HUES6 (cell line): ENCODE data around the gene TMEM201.

Experiments used
- H3K27ac ChIP-seq: 2 replicates; pipeline ENCODE4 v1.7.0; 2013; ENCODE audit warnings: low read depth, mild to moderate bottlenecking, low read length, inconsistent platforms
- H3K27me3 ChIP-seq: 2 replicates; pipeline ENCODE4 v1.6.1; 2013; ENCODE audit warnings: low read length; ENCODE audit not compliant: control insufficient read depth, insufficient read depth
- H3K36me3 ChIP-seq: 2 replicates; pipeline ENCODE4 v1.6.1; 2013; ENCODE audit warnings: low read length; ENCODE audit not compliant: control insufficient read depth, insufficient read depth
- H3K4me1 ChIP-seq: 2 replicates; pipeline ENCODE4 v1.6.1; 2013; ENCODE audit warnings: low read length; ENCODE audit not compliant: control insufficient read depth, insufficient read depth
- H3K4me3 ChIP-seq: 2 replicates; pipeline ENCODE4 v1.5.1; 2013; ENCODE audit warnings: low read depth, low read length
- H3K9ac ChIP-seq: one replicate; pipeline ENCODE4 v1.6.1; 2013; ENCODE audit warnings: mild to moderate bottlenecking, low read length
- H3K9me3 ChIP-seq: 2 replicates; pipeline ENCODE4 v1.6.1; 2013; ENCODE audit warnings: low read depth, low read length; ENCODE audit not compliant: control insufficient read depth, insufficient read depth

TMEM201 gene

GRCh38 chr1:9593492-9594465, 5.1 kb downstream of the TMEM201 start:
- Histone ChIP-seq H3K4me3 (no peak overlapping the region), H3K36me3 (peaks cover 23% of the 10 kb centered on the region), H3K4me1 (peaks cover 48% of the 10 kb centered on the region), H3K9ac (no peak overlapping the region), H3K27ac (no peak overlapping the region), H3K9me3 (no peaks in the 10 kb centered on the region), H3K27me3 (no peaks in the 10 kb centered on the region)

DNA sequence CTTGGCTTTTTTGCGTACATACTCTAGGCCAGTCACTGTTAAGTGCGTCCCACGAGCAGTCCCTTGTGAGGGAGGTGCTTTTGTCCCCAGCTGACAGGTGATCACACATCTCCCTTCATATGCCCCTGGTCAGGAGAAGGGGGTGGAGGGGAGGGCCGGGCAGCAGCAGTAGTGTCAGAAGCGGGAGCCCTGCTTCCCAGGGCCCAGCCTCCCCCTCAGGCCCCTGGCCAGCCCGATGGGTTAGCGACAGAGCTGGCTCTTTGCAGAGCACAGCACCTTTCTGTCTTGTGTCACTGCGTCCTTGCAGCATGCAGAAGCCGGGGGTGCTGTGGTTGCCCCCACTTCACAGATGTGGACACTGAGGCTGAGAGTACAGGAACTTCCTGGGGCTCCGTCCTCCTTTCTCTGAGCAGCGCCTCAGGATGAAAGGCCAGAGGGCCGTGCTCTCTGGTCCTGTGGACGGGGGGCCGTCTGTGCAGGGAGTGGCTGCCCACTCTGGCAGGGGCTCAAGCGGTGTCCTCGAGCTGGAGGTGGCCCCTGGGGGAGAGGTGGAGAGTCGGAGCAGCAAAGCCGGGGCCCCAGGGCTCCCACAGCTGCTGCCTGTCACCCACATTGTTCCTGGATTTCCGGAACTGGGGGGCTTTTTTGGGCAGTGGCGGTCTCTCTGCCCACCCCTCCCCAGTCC, 5.9 kb downstream of the TMEM201 start:
- H3K9ac ChIP-seq: no peak overlapping the region
- H3K36me3 ChIP-seq: peaks cover 23% of the 10 kb centered on the region
- no peak overlapping the region; the same call in 1 of the 2 replicates for H3K27ac ChIP-seq
- no peak overlapping the region for H3K4me3 ChIP-seq
- peaks cover 47% of the 10 kb centered on the region for H3K4me1 ChIP-seq
- no peaks in the 10 kb centered on the region for H3K27me3 ChIP-seq
- H3K9me3 ChIP-seq: no peaks in the 10 kb centered on the region

- Histone ChIP-seq H3K4me1 (peaks cover 40% of the 10 kb centered on the region), H3K9me3 (no peaks in the 10 kb centered on the region), H3K27ac (no peak overlapping the region; the same call in 1 of the 2 replicates), H3K36me3 (peaks cover 30% of the 10 kb centered on the region), H3K27me3 (no peaks in the 10 kb centered on the region), H3K9ac (no peak overlapping the region), H3K4me3 (no peak overlapping the region)
These were observed 6.7 kb downstream of the TMEM201 start for GRCh38 chr1:9595156-9595967.

GRCh38 chr1:9595968-9596340, 7.2 kb downstream of the TMEM201 start:
- Histone ChIP-seq H3K27me3 (no peaks in the 10 kb centered on the region), H3K27ac (no peak overlapping the region), H3K9ac (no peak overlapping the region), H3K4me1 (peaks cover 34% of the 10 kb centered on the region), H3K4me3 (no peak overlapping the region), H3K36me3 (peaks cover 34% of the 10 kb centered on the region), H3K9me3 (no peaks in the 10 kb centered on the region)

DNA sequence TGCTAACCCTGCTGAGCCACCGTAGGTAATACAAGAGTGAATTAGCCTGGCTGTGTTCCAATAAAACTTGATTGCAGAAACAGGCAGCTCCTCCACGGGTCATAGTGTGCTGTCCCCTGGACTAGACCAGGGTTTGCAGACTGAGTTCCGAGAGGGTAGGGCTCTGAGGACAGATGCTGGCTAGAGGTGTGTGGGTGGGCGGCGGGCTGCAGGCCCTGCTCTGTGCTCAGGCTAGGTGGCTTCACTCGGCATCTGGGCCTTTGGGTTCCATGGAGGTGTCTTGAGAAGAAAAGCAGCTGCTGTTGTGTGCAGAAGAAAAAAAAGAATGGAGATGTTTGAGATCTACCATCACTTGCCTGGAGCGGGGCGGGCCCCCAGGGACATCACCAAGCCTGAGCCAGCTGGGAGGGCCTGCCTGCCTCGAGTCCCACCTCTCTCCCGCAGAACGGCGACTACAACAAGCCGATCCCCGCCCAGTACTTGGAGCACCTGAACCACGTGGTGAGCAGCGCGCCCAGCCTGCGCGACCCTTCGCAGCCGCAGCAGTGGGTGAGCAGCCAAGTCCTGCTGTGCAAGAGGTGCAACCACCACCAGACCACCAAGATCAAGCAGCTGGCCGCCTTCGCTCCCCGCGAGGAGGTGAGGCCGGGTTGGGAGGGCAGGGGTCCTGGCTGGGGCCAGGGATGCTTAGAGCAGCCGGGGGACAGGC, 7.9 kb downstream of the TMEM201 start:
- peaks cover 28% of the 10 kb centered on the region for H3K4me1 ChIP-seq

DNA sequence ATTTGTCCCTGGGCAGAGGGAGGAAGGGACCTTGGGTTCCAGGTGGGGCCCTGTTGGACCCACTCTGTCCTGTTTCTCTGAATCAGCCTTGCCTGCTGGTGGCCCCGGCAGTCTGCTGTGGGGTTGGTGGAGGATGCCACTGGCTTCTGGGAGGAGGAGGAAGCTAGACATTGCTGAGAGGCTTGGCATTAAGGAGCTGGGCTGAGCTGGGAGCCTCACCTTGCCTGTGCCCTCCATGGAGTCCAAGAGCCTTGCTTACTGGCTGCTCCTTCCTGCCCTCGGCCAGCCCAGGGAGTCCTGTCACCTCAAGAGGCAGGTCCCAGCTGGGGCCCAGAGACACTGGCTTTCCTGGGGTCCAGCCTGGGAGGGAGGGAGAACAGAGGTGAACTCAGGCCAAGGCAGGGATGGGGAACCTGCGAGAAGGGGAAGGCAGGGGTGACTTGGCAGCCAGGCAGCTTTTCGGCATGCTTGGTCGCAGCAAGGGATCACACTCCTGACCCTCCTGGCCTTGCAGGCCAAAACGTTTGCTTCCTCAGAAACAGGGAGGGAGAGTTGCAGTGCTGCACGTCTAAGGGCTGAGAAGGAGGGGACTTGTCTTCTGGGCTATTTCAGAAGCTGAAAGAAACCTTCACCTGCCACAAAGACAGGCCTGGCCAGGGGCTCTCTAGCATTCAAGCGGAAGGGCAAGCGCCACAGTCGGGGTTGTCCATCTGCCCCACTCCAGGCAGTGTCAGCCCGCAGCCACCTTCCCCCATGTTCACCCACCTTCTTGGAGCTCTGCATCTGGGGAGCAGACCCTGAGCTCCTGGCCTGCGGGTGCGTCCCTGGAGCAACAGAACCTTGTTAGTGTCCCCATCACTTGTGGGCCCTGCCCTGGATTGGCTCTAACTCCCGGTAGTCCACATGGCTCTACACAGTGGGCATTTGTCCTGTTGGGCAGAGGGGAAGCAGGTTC, 8.9 kb downstream of the TMEM201 start:
- H3K27me3 ChIP-seq: no peaks in the 10 kb centered on the region
- no peaks in the 10 kb centered on the region for H3K9me3 ChIP-seq
- peaks cover 51% of the 10 kb centered on the region for H3K36me3 ChIP-seq
- H3K4me1 ChIP-seq: peaks cover 17% of the 10 kb centered on the region
- H3K4me3 ChIP-seq: no peak overlapping the region
- H3K27ac ChIP-seq: no peak overlapping the region
- no peak overlapping the region for H3K9ac ChIP-seq

More for the DNA sequence above, 7.9 kb downstream of the TMEM201 start:
- Histone ChIP-seq H3K9me3 (no peaks in the 10 kb centered on the region), H3K9ac (no peak overlapping the region), H3K27me3 (no peaks in the 10 kb centered on the region), H3K4me3 (no peak overlapping the region), H3K36me3 (peaks cover 41% of the 10 kb centered on the region), H3K27ac (no peak overlapping the region)

DNA sequence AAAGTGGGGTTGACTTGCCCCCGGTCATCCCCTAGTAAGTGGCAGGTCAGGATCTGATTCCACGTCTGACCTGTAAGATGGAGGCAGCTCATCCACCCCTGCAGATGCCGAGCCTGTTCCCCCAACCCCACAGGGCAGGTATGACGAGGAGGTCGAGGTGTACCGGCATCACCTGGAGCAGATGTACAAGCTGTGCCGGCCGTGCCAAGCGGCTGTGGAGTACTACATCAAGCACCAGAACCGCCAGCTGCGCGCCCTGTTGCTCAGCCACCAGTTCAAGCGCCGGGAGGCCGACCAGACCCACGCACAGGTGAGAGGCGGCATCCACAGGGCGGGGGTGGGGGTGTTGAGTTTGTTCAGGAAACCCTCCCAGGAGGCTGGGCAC, 9.6 kb downstream of the TMEM201 start:
- Histone ChIP-seq H3K9ac (no peak overlapping the region), H3K27ac (no peak overlapping the region), H3K4me3 (no peak overlapping the region), H3K36me3 (peaks cover 57% of the 10 kb centered on the region), H3K27me3 (no peaks in the 10 kb centered on the region), H3K4me1 (peaks cover 11% of the 10 kb centered on the region), H3K9me3 (no peaks in the 10 kb centered on the region)

GRCh38 chr1:9599741-9600140, 11.0 kb downstream of the TMEM201 start:
- no peak overlapping the region for H3K27ac ChIP-seq

GRCh38 chr1:9600861-9601834, 12.4 kb downstream of the TMEM201 start:
- Histone ChIP-seq H3K9ac (no peak overlapping the region), H3K4me3 (no peak overlapping the region), H3K36me3 (peaks cover 84% of the 10 kb centered on the region)

More at GRCh38 chr1:9599741-9600140, 11.0 kb downstream of the TMEM201 start:
- no peak overlapping the region for H3K4me3 ChIP-seq
- no peak overlapping the region for H3K9ac ChIP-seq
- H3K9me3 ChIP-seq: no peaks in the 10 kb centered on the region
- no peaks in the 10 kb centered on the region for H3K4me1 ChIP-seq
- peaks cover 70% of the 10 kb centered on the region for H3K36me3 ChIP-seq
- no peaks in the 10 kb centered on the region for H3K27me3 ChIP-seq

More at GRCh38 chr1:9600861-9601834, 12.4 kb downstream of the TMEM201 start:
- H3K27me3 ChIP-seq: no peaks in the 10 kb centered on the region
- H3K9me3 ChIP-seq: no peaks in the 10 kb centered on the region
- H3K27ac ChIP-seq: no peak overlapping the region
- H3K4me1 ChIP-seq: no peaks in the 10 kb centered on the region
